Measurements from ENCODE around the gene EIF5B.

Gene EIF5B

GRCh38 chr2:99374747-99375146 lies 37.6 kb downstream of the EIF5B start:
- FAIRE-seq = no peak

GRCh38 chr2:99376254-99376864 lies 39.2 kb downstream of the EIF5B start:
- FAIRE-seq = no peak

- no peak for FAIRE-seq
These were observed 40.7 kb downstream of the EIF5B start for GRCh38 chr2:99377879-99378278.

GRCh38 chr2:99380376-99381010 lies 43.3 kb downstream of the EIF5B start:
- FAIRE-seq = no peak

DNA sequence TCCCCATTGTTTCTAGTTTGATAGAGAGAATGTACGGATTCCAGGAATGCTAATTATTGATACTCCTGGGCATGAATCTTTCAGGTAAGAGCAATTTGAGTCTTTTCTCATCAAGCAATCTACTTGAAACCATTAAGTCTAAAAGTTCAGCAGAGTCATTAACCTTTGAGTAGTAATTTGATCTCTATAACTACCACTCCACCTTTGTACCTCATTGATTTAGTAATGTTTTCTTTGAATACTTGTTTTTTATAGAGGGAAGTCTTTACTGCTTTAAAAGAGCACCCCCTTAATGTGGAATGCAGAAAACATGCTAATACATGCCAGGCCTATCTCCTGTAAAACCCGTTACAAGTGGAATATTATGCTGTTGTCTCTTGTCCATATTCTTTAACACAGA lies 45.0 kb downstream of the EIF5B start:
- FAIRE-seq = no peak

- no peak for FAIRE-seq
These were observed 48.8 kb downstream of the EIF5B start for GRCh38 chr2:99386011-99386410.

- no peak for FAIRE-seq
These were observed 51.7 kb downstream of the EIF5B start for GRCh38 chr2:99388892-99389291.

DNA sequence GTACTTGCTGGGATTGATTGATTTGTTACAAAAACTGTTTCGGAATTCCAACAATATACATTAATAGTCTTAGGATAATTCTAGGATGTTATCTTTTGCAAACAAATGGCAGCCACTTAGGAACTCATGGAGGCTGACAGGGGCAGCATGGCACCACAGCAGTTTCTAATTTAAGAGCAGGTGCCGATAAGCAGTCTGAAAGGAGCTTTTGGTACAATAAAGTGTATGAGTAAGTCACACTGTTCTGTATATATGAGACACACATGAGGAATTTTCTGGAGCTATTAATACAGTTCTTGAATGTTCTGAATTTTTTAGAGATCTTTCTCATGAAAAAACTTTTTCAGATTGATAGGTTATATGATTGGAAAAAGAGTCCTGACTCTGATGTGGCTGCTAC lies 52.2 kb downstream of the EIF5B start:
- no peak for FAIRE-seq

DNA sequence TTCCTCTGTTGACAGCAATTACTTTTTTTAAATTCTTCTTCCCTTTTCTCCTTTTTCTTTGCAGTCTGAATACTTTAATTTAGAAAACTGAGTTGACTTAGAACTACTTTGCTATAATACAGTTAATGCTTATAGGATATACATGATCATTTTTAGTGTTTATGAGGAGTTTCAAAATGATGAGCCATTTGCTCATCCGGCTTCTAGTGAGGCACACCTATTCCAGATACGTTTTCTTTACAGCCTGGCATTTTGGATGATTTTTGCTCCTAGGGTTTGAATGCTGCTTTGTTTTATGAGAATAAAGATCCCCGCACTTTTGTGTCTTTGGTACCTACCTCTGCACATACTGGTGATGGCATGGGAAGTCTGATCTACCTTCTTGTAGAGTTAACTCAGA lies 52.8 kb downstream of the EIF5B start:
- no peak for FAIRE-seq

DNA sequence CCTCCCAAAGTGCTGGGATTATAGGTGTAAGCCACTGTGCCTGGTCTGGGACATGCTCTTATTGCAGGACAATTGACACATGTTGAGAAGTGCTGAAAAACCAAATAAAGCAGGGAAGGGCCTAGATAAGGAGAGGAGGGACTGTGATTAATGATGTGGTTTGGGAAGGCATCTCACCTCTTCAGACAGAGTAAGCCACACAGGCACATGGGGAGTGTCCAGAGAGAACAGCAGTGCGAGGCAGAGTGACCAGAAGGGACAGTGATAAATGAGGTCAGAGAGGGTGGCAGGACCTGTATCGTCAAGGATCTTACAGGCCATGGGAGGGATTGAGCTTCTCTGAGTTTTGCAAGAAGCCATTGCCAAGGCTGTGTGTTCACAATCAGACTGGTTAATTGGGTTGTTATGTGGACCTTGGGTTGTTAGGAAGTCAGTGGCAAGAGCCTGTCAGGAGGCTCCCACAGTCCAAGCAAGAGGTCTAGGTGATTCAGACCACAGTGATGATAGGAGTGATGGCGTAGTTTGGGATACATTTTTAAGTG lies 58.5 kb downstream of the EIF5B start:
- FAIRE-seq = no peak

DNA sequence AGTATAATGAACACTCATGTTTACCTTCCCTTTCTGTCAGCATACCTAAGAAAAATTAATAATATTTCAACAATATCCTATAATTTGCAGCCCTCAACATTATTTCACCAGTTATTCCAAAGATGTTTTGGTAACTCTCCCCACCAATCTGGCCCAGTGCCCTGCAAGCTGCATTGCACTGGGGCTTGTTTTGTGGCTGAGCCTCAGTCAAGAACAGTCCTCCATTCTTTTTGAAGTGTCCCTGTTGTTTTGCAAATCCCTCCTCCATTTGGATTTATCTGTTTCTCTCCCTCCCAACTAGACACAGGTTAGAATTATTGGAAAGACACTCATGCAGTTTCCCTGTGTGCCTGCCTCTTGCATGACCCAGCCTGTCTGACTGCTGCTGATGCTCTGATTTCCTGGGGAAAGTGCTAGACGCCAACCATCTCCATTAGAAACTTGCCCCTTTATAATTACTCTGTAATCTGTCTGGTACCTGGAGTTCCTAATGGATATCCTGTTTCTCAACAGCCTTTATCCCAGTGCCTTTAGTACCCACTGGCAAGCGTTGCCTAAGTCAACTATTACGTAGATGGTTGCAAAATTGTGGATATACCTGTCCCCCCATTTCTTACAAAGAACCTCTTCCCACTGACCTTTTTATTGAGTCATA lies 60.2 kb downstream of the EIF5B start:
- no peak for FAIRE-seq

DNA sequence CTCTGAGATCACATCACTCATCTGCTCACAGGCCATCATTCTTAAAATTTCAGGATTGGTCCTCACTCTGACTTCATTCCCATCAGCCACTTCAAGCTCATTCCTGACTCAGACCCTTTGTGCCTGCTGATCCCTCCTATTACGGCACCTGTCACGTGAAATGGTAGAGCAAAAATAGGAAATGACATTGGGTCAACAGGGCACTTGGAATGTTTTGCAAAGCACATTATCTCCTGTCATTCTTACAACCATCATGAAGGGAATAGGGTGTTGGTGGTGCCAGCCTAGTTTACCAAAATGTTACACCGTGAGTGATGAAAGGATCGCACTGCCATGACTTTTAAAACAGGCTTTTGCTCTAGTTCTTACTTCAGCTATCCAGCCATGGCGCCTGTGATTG lies 61.1 kb downstream of the EIF5B start:
- no peak for FAIRE-seq

- no peak for FAIRE-seq
These were observed 61.9 kb downstream of the EIF5B start for GRCh38 chr2:99399063-99399462.

GRCh38 chr2:99399795-99400194 lies 62.6 kb downstream of the EIF5B start:
- FAIRE-seq = no peak

DNA sequence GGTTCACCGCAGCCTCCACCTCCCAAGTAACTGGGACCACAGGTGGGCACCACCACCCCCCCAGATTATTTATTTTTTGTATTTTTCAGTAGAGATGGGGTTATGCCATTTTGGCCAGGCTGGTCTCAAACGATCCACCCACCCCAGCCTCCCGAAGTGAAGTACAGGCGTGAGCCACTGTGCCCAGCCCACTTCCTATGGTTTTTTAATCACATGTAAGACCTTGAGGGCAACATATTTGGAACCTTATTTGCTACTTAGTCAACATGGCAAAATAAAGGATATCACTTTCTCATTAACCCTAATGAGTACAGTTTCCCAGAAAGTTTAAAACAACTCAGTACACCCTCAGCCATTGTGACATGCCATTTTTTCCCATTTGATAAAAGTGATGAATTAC lies 64.7 kb downstream of the EIF5B start:
- FAIRE-seq = no peak

GRCh38 chr2:99403084-99403483 lies 65.9 kb downstream of the EIF5B start:
- no peak for FAIRE-seq

- no peak for FAIRE-seq
These were observed 66.3 kb downstream of the EIF5B start for GRCh38 chr2:99403524-99403923.

DNA sequence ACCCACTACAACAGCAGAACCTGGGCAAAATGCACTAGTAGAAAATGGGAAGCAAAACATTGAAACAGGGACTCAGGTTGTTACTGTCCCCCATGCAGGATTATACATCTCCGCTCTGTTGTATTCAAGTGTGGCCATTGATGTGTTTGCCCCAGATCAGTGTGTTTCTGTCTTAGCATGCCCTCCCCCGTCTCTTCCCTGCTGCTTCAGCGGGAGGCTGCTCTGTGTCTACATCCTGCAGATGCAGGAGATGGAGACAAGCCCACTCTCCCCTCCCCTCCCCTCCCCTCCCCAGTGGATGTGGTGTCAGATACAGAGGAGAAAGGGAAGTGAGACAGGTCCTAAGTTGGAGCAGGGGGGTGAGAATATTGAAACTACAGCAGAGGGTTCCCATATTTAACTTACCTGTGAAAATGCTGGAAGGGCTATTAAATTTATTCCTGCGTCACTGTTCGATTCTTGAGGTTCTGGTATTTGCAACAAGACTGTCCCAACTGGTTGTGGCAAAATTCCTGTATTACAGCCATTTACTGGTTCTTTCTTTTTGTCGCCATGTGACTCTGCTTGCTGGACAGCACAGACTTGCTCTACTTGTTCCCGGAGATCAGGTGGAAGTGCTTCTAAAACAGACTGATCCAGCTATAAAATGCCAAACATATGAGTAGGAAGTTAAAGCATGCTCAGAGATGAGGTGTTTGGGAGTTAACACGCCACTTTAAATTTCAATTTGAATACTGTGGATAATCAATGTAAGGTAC lies 67.0 kb downstream of the EIF5B start:
- no peak for FAIRE-seq

DNA sequence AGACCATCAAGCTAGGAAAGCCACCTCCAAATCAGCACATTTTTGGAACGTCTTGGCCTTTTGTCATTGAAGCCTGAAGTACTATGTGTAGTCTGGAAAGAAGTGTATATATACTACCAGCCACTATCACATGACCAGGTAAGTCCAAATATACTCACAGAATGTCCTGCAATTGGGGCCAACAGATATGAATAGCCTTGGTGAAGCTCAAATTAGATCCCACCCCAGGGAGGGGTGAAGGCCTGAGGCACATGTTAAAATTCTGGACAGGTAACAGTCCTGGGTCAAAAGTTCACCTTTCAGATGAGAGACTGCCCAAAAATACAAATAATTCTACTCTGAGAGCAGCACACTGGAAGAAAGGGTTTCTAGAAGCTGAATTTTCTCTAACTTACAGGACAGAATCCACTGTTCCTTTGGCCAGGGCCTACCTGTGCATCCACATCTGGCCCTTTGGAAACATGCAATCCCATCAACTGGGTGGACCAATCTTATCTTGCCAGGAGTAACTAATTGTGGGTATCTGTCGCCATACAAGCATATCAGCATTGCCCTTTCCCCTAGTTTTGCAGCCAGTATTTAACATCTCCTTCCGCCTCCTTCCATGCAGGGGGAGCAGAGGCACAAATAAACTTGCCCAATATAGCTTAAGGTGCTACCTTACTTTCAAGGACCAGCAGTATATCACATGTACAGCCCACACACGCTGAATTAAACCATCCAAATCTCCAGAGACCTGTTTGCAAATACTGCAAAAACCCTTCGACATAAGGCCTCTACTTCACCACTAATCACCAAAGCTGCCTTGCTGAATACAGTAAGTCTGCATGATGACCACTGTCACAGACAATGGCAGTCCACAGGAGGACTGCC lies 67.8 kb downstream of the EIF5B start:
- FAIRE-seq = no peak

- no peak for FAIRE-seq
These were observed 68.9 kb downstream of the EIF5B start for GRCh38 chr2:99406137-99406536.

- no peak for FAIRE-seq
These were observed 73.1 kb downstream of the EIF5B start for GRCh38 chr2:99410276-99410675.

GRCh38 chr2:99414566-99414965 lies 77.4 kb downstream of the EIF5B start:
- FAIRE-seq = no peak

- FAIRE-seq = no peak
These were observed 80.2 kb downstream of the EIF5B start for GRCh38 chr2:99417396-99417795.
